Neural cell (in vitro differentiated cells): ENCODE measurements around the gene FGD5. TPM values are rescaled to one million over a fixed set of nuclear protein-coding genes. Genes with fewer than 3 reads are reported as not detected.

Experiments
- H2AFZ ChIP-seq: fragments of 200-600, 300-800 bp; sonication (generic), shearing (Covaris generic); 2 replicates; pipeline ENCODE4 v1.6.0; 2014; ENCODE audit warnings: low read depth, mild to moderate bottlenecking, antibody characterized with exemption, low read length, moderate library complexity
- H3F3A ChIP-seq: fragments of 200-600 bp; shearing (Covaris generic); 2 replicates; pipeline ENCODE4 v1.6.1; 2016; ENCODE audit warnings: mild to moderate bottlenecking, moderate library complexity, mixed read lengths, antibody characterized with exemption, low read length; ENCODE audit not compliant: insufficient read depth, poor library complexity, severe bottlenecking
- H3K27ac ChIP-seq: fragments of 200-600, 300-800 bp; sonication (generic), shearing (Covaris generic); 2 replicates; pipeline ENCODE4 v1.5.1; 2014; ENCODE audit warnings: mild to moderate bottlenecking, low read length, moderate library complexity
- H3K27me3 ChIP-seq: fragments of 300-800, 200-600 bp; sonication (generic), shearing (Covaris generic); 2 replicates; pipeline ENCODE4 v1.6.0; 2014; ENCODE audit warnings: mild to moderate bottlenecking, low read depth, low read length, moderate library complexity; ENCODE audit not compliant: insufficient read depth
- H3K36me3 ChIP-seq: fragments of 300-800, 200-600 bp; sonication (generic), shearing (Covaris generic); 2 replicates; pipeline ENCODE4 v1.5.1; 2014; ENCODE audit warnings: mild to moderate bottlenecking, antibody characterized with exemption, low read length, moderate library complexity; ENCODE audit not compliant: insufficient read depth
- H3K4me2 ChIP-seq: fragments of 300-800, 200-600 bp; sonication (generic), shearing (Covaris generic); 2 replicates; pipeline ENCODE4 v1.6.0; 2014; ENCODE audit warnings: mild to moderate bottlenecking, low read length
- H3K4me3 ChIP-seq: fragments of 300-800, 200-600 bp; sonication (generic), shearing (Covaris generic); 2 replicates; pipeline ENCODE4 v1.5.1; 2014; ENCODE audit warnings: mild to moderate bottlenecking, low read length, moderate library complexity
- H3K79me2 ChIP-seq: fragments of 200-600 bp; shearing (Covaris generic); replicated peaks from 2 replicates; pipeline ENCODE4 v1.6.0; 2014; ENCODE audit warnings: mild to moderate bottlenecking, low read length, moderate library complexity; ENCODE audit not compliant: insufficient read depth
- H3K9ac ChIP-seq: fragments of 300-800, 200-600 bp; sonication (generic), shearing (Covaris generic); 2 replicates; pipeline ENCODE4 v1.6.1; 2016; ENCODE audit warnings: mild to moderate bottlenecking, low read length, mixed read lengths
- H3K9me2 ChIP-seq: fragments of 200-600 bp; shearing (Covaris generic); 2 replicates; pipeline ENCODE4 v1.6.1; 2016; ENCODE audit warnings: mild to moderate bottlenecking, low read length, mixed read lengths; ENCODE audit not compliant: insufficient read depth
- H3K9me3 ChIP-seq: fragments of 200-600, 300-800 bp; sonication (generic), shearing (Covaris generic); 2 replicates; pipeline ENCODE4 v1.6.1; 2016; ENCODE audit warnings: mild to moderate bottlenecking, mixed run types, low read length, moderate library complexity, mixed read lengths
- H4K20me1 ChIP-seq: fragments of 200-600 bp; shearing (Covaris generic); 2 replicates; pipeline ENCODE4 v1.6.1; 2016; ENCODE audit warnings: mild to moderate bottlenecking, mixed run types; ENCODE audit not compliant: insufficient read depth
- EP300 ChIP-seq: fragments of 450-650 bp; conservative IDR thresholded peaks from 2 replicates; pipeline ENCODE4 v1.6.1; 2014; ENCODE audit warnings: antibody characterized with exemption, mild to moderate bottlenecking, moderate library complexity; ENCODE audit not compliant: poor library complexity, severe bottlenecking
- EZH2 ChIP-seq: fragments of 200-600, 300-800 bp; shearing (Covaris generic), sonication (generic); IDR thresholded peaks from 2 replicates; pipeline ENCODE4 v1.6.1; 2014; ENCODE audit warnings: antibody characterized with exemption, low read length, borderline replicate concordance, mild to moderate bottlenecking; ENCODE audit not compliant: insufficient read depth, poor library complexity, severe bottlenecking
- MXI1 ChIP-seq: fragments of 450-650 bp; conservative IDR thresholded peaks from 2 replicates; pipeline ENCODE4 v1.6.1; 2014; ENCODE audit warnings: antibody characterized with exemption, mild to moderate bottlenecking; ENCODE audit not compliant: poor library complexity, severe bottlenecking
- POLR2AphosphoS5 ChIP-seq: IDR thresholded peaks from 2 replicates; pipeline ENCODE4 v1.6.1; 2012
- RAD21 ChIP-seq: fragments of 450-650 bp; conservative IDR thresholded peaks from 2 replicates; pipeline ENCODE4 v1.6.1; 2014; ENCODE audit warnings: antibody characterized with exemption, mild to moderate bottlenecking, moderate library complexity
- SMC3 ChIP-seq: fragments of 450-650 bp; conservative IDR thresholded peaks from 2 replicates; pipeline ENCODE4 v1.6.1; 2014; ENCODE audit warnings: antibody characterized with exemption, mild to moderate bottlenecking, moderate library complexity; ENCODE audit not compliant: poor library complexity
- TAF1 ChIP-seq: IDR thresholded peaks from 2 replicates; pipeline ENCODE4 v1.6.1; 2012; ENCODE audit warnings: low read depth
- polyA plus RNA-seq: library from polyadenylated mRNA; depleted of rRNA; stranded (reverse); fragments of >200 nt; gene quantifications from 2 replicates; pipeline ENCODE4 v1.2.3, GENCODE V29; 2014
- TF ChIP-seq, protein P1 (sequence below): fragments of 450-650 bp; IDR thresholded peaks from 2 replicates; pipeline ENCODE4 v1.5.1; 2014; ENCODE audit warnings: antibody characterized with exemption, mild to moderate bottlenecking, moderate library complexity; ENCODE audit not compliant: poor library complexity, severe bottlenecking
- TF ChIP-seq, protein P2 (sequence below): IDR thresholded peaks from 2 replicates; pipeline ENCODE4 v1.6.1; 2012; ENCODE audit warnings: borderline replicate concordance

FGD5 gene
- polyA plus RNA-seq, 1 donor from 2014 or later: not detected

DNA sequence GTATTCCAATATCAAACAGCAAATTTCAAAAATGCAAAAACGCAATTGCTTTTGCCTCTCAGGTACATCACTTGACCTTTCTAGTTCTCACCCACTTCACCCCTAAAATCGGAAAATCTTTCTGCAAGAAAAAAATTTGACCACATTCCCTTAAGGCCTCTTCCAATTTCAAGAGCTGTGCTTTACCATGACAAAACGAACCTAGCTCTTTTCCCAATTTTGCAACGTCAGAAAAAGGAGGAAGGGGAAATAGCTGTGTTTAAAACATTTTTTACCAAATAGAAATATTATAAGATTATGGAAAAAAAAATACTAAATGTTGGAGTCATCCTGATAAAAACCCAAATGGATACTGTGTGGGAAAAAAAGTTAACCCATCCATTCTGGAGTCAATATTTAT is 127.5 kb downstream of the FGD5 start:
- H2AFZ ChIP-seq: no peak overlapping the region
- H3K9me2 ChIP-seq: no peaks in the 10 kb centered on the region
- H3K4me2 ChIP-seq: peak overlapping the region; percentile 95
- peak overlapping the region; percentile 96 for H3K9ac ChIP-seq
- H3K27me3 ChIP-seq: no peaks in the 10 kb centered on the region
- H3K27ac ChIP-seq: peak overlapping the region; percentile 79
- H4K20me1 ChIP-seq: peaks cover 6% of the 10 kb centered on the region
- TF ChIP-seq MXI1 (no peak), RAD21 (no peak), TAF1 (no peak), EZH2 (no peak), EP300 (no peak), SMC3 (no peak), POLR2AphosphoS5 (no peak)
- TF ChIP-seq, protein P1, sequence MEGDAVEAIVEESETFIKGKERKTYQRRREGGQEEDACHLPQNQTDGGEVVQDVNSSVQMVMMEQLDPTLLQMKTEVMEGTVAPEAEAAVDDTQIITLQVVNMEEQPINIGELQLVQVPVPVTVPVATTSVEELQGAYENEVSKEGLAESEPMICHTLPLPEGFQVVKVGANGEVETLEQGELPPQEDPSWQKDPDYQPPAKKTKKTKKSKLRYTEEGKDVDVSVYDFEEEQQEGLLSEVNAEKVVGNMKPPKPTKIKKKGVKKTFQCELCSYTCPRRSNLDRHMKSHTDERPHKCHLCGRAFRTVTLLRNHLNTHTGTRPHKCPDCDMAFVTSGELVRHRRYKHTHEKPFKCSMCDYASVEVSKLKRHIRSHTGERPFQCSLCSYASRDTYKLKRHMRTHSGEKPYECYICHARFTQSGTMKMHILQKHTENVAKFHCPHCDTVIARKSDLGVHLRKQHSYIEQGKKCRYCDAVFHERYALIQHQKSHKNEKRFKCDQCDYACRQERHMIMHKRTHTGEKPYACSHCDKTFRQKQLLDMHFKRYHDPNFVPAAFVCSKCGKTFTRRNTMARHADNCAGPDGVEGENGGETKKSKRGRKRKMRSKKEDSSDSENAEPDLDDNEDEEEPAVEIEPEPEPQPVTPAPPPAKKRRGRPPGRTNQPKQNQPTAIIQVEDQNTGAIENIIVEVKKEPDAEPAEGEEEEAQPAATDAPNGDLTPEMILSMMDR: no peak
- TF ChIP-seq, protein P2, sequence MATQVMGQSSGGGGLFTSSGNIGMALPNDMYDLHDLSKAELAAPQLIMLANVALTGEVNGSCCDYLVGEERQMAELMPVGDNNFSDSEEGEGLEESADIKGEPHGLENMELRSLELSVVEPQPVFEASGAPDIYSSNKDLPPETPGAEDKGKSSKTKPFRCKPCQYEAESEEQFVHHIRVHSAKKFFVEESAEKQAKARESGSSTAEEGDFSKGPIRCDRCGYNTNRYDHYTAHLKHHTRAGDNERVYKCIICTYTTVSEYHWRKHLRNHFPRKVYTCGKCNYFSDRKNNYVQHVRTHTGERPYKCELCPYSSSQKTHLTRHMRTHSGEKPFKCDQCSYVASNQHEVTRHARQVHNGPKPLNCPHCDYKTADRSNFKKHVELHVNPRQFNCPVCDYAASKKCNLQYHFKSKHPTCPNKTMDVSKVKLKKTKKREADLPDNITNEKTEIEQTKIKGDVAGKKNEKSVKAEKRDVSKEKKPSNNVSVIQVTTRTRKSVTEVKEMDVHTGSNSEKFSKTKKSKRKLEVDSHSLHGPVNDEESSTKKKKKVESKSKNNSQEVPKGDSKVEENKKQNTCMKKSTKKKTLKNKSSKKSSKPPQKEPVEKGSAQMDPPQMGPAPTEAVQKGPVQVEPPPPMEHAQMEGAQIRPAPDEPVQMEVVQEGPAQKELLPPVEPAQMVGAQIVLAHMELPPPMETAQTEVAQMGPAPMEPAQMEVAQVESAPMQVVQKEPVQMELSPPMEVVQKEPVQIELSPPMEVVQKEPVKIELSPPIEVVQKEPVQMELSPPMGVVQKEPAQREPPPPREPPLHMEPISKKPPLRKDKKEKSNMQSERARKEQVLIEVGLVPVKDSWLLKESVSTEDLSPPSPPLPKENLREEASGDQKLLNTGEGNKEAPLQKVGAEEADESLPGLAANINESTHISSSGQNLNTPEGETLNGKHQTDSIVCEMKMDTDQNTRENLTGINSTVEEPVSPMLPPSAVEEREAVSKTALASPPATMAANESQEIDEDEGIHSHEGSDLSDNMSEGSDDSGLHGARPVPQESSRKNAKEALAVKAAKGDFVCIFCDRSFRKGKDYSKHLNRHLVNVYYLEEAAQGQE: no peak
- peaks cover 4% of the 10 kb centered on the region for H3K36me3 ChIP-seq
- no peaks in the 10 kb centered on the region for H3F3A ChIP-seq
- H3K9me3 ChIP-seq: no peaks in the 10 kb centered on the region
- peaks cover 70% of the 10 kb centered on the region for H3K79me2 ChIP-seq
- H3K4me3 ChIP-seq: peak overlapping the region; percentile 96

DNA sequence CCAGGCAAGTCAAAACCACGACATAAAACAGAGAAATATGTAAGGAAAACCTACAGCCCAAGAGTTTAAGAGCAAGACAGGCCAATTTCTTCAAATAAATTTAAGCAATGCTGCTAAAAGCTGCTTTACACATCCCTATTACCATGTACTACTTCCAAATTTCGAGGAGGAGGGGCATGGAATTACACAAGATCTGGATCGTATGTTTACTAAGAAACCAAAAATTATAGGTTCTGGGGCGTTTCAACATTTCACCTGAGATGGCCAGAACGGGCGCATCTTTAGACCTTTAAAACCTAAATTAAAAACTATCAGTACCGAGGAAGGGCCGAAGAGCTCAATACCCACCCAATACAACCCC is 128.0 kb downstream of the FGD5 start:
- Histone ChIP-seq H3K27me3 (no peaks in the 10 kb centered on the region), H4K20me1 (peaks cover 6% of the 10 kb centered on the region), H3K9ac (peak overlapping the region; percentile 96), H3K9me2 (no peaks in the 10 kb centered on the region), H3K27ac (peak overlapping the region; percentile 79), H2AFZ (peak overlapping the region; percentile 51), H3K4me2 (peak overlapping the region; percentile 95), H3K9me3 (no peaks in the 10 kb centered on the region), H3K36me3 (peaks cover 4% of the 10 kb centered on the region), H3K4me3 (peak overlapping the region; percentile 96), H3K79me2 (peaks cover 68% of the 10 kb centered on the region), H3F3A (no peaks in the 10 kb centered on the region)
- TF ChIP-seq, protein P2: no peak
- TF ChIP-seq, protein P1: no peak
- TF ChIP-seq EP300: no peak
- TF ChIP-seq SMC3: no peak
- no peak for TF ChIP-seq POLR2AphosphoS5
- no peak for TF ChIP-seq TAF1
- no peak for TF ChIP-seq MXI1
- TF ChIP-seq EZH2: no peak
- TF ChIP-seq RAD21: no peak
